ENCODE measurements around the gene PPM1L.

PPM1L gene

DNA sequence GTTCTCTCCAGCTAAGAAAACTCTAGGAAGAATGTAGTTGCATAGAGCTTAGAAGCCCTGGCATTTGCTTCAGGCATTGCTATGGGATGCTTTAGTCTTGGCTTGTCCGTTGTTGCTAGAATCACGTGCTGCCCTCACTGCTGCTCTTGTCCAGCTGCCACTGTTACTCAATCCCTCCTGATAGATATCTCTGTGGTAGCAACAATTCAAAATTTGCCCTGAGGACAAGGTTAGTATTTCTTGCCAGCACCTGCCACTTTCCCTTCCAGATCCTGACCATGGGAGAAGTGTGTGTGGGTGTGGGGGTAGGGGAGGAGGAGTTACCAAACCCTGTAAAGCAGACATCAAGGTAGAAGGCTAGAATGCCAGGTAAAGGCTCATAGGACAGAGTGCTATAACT, 113.8 kb downstream of the PPM1L start:
- no peak for DNase-seq (ENCODE audit: low spot score)
- in situ Hi-C loops (cut with MboI; ENCODE audit: low pct_unique_long_range_greater_than_20kb, low sequenced_read_pairs, unreplicated experiment), result no loop called here
- TF ChIP-seq, protein P1, sequence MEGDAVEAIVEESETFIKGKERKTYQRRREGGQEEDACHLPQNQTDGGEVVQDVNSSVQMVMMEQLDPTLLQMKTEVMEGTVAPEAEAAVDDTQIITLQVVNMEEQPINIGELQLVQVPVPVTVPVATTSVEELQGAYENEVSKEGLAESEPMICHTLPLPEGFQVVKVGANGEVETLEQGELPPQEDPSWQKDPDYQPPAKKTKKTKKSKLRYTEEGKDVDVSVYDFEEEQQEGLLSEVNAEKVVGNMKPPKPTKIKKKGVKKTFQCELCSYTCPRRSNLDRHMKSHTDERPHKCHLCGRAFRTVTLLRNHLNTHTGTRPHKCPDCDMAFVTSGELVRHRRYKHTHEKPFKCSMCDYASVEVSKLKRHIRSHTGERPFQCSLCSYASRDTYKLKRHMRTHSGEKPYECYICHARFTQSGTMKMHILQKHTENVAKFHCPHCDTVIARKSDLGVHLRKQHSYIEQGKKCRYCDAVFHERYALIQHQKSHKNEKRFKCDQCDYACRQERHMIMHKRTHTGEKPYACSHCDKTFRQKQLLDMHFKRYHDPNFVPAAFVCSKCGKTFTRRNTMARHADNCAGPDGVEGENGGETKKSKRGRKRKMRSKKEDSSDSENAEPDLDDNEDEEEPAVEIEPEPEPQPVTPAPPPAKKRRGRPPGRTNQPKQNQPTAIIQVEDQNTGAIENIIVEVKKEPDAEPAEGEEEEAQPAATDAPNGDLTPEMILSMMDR (IDR thresholded peaks at IDR 0.05; ENCODE audit: extremely low read depth, insufficient read depth, missing control alignments), result no peak

DNA sequence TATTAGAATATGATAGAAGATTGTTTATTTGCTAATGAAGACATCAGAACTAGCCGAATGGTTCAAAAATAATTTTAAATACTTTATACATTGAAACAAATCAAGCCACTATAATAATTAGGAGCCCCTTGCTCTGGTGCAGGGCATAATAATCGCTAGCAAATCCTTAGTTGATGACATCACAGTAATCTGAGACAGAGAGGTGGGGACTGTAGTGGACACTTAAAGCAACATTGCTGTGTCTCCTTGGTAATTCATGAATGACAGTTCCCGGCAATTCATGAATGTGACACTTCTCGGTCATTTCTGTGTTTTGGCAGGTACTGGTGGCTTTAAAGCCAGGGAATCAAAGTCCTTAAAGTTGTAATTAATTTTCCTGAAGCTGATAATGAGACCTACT, 114.3 kb downstream of the PPM1L start:
- in situ Hi-C loops (cut with MboI; ENCODE audit: low pct_unique_long_range_greater_than_20kb, low sequenced_read_pairs, unreplicated experiment), result no loop called here
- DNase-seq (ENCODE audit: low spot score), result no peak
- TF ChIP-seq, protein P1 (IDR thresholded peaks at IDR 0.05; ENCODE audit: extremely low read depth, insufficient read depth, missing control alignments), result no peak

DNA sequence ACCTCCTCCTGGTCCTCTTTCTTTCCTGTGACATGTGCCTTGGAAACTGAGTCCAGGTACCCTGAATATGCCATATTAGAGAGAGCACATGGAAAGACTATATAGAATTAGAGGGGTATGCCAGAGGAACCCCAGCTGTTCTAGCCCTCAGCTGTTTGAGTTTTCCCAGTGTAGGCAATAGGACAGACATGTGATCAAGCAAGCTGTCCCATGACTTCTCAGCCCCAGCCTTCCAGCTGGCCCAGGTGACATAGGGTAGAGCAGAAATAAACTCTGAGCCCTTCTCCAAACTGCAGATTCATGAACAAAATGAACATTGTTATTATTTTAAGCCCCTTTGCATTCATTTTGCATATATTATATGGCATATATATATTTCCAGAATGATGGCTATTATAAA, 118.7 kb downstream of the PPM1L start:
- no peak for DNase-seq (ENCODE audit: low spot score)
- in situ Hi-C loops (cut with MboI; ENCODE audit: low pct_unique_long_range_greater_than_20kb, low sequenced_read_pairs, unreplicated experiment), result no loop called here

DNA sequence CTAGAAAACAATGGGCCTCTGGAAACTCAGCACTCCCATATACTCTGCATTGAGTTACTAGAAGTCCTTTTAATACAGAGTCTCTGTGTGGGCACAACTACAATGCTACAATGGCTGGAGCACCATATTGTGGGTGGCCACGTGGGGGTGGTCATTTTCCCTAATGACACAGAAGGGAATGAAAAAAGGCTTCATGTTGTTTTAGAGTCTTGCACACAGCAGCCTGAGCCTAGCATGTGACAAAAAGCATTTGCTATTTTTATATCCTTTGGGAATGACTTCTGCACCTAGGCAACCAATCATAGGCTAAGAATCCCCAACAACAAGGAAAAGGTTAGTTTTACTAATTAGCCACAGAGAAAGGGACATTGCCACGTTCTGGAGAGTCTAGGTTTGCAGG, 120.6 kb downstream of the PPM1L start:
- TF ChIP-seq, protein P1 (IDR thresholded peaks at IDR 0.05; ENCODE audit: extremely low read depth, insufficient read depth, missing control alignments), result no peak
- in situ Hi-C loops (cut with MboI; ENCODE audit: low pct_unique_long_range_greater_than_20kb, low sequenced_read_pairs, unreplicated experiment), result no loop called here

More for the DNA sequence above, 118.7 kb downstream of the PPM1L start:
- TF ChIP-seq, protein P1 (IDR thresholded peaks at IDR 0.05; ENCODE audit: extremely low read depth, insufficient read depth, missing control alignments), result no peak

DNA sequence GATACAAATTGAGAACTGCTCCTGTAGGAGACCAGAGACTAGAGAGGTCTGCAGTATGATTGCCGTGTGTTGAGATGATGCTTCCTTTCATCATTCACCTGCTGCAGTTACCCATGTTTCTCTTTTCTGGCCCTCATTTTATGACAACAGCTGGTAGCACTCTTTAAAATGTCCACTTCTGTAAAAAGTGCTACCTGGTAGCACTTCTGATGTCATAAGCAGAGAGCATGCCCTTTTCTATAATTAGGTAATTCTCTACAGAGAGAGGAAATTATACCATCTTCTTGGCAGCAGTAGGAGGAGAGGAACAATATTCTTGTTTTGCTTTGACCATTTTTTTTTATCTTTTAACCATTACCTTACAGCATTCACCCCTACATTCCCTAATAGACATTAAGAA, 123.8 kb downstream of the PPM1L start:
- in situ Hi-C loops (cut with MboI; ENCODE audit: low pct_unique_long_range_greater_than_20kb, low sequenced_read_pairs, unreplicated experiment), result no loop called here
- no peak for DNase-seq (ENCODE audit: low spot score)
- TF ChIP-seq, protein P1 (IDR thresholded peaks at IDR 0.05; ENCODE audit: extremely low read depth, insufficient read depth, missing control alignments), result no peak

More for the DNA sequence above, 120.6 kb downstream of the PPM1L start:
- DNase-seq (ENCODE audit: low spot score), result no peak

DNA sequence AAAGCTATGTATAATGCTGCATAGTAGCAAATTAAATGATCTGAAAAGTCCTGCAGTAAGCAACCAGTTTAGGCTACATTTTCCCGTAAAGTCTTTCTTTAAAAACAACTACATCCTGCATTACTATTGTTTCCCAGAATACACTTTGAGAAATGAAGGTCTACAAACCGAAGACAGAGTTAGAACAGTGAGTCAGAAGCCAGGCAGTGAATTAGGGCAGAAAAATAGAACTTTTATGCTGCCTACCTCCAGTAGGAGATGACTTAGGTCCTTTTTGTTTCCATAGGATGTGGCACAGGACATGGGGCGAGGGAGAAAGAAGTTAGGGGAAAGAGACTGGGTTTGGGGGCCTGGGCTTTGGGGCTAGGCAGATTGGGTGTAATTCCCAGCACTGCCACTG, 127.3 kb downstream of the PPM1L start:
- DNase-seq (ENCODE audit: low spot score), result no peak
- in situ Hi-C loops (cut with MboI; ENCODE audit: low pct_unique_long_range_greater_than_20kb, low sequenced_read_pairs, unreplicated experiment), result no loop called here
- TF ChIP-seq, protein P1 (IDR thresholded peaks at IDR 0.05; ENCODE audit: extremely low read depth, insufficient read depth, missing control alignments), result no peak

DNA sequence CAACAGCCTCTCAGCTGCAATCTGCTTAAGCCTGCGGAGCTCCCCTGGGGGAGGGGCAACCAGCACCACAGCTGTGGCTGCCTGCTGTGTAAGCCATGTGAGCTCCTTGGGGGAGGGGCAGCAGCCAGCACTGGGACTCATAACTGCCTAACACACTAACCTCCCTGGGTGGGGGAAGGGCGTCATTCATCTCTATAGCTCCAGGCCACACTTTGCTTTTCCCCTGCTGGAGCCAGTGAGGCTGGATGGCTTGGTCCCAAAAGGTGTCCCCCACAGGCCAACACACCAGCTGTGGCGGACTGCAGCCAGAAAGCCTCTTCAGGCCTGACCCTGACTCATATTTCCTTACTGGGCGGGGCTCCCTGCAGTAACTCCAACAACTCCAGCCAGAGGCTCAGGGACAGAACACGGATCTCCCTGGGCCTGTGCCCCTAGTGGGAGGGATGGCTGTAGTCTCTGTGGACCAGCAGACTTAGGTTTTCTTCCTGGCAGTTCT, 129.8 kb downstream of the PPM1L start:
- TF ChIP-seq, protein P1 (IDR thresholded peaks at IDR 0.05; ENCODE audit: extremely low read depth, insufficient read depth, missing control alignments), result no peak
- DNase-seq (ENCODE audit: low spot score), result no peak
- in situ Hi-C loops (cut with MboI; ENCODE audit: low pct_unique_long_range_greater_than_20kb, low sequenced_read_pairs, unreplicated experiment), result no loop called here
